ENCODE measurements around the gene SLC25A18.
"Not testable (repeated sequence)": the region's sequence is repeated elsewhere in the genome, so short reads cannot be mapped to it uniquely, and the experiment has no call there.

The SLC25A18 gene, protein sequence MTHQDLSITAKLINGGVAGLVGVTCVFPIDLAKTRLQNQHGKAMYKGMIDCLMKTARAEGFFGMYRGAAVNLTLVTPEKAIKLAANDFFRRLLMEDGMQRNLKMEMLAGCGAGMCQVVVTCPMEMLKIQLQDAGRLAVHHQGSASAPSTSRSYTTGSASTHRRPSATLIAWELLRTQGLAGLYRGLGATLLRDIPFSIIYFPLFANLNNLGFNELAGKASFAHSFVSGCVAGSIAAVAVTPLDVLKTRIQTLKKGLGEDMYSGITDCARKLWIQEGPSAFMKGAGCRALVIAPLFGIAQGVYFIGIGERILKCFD

DNA sequence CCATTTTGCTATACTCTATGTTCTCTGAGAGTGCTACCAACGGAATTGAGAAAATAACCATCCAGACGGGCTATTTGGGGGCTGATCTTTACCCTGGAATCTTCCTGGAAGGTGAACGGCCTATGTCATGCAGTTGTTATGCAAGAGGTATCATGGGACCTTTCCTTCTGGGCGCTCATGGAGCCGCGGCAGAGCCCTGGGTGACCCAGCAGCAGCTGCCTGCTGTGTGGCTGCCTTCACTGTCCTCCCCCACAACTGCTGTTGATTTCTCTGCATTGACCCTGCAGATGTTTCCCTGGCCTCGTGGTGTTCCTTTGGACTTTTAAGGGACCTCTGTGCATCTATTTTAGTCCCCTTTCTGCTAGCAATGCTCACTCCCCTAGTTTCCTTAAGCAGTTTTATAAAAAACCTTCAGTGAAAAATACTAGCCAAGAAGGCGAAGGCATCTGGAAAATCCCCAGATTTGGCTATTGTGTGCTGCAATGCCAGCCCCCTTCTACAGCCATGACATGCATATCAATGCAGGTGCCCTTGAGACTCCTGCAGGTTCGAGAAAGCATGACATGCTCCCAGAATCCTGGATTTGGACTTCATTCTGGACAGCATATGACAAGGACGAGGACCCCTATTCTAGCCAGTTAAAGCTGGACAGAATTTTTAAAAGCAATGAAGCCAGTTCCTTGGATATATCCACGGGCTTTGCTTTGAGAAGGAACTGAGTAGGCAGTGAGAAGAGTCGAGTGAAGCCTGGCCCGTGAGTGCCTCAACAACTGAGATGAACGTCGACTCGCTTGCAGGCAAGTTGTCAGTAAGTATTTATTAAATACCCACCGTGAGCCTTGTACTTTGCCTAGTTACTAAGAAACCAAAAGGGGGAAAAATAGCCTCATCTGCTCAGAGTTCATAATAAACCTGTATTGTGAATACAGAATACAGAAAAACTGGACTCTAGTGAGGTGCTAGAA lies at the start of gene SLC25A18:
TSS of gene SLC25A18 (plus strand) at position 593 of the 965 bp plus-strand sequence. CDS start 16,447 bp downstream, outside the sequence.
- no peak for DNase-seq (ENCODE audit: low read depth in 2 of 2)

- DNase-seq (ENCODE audit: low read depth in 2 of 2), result no peak
These were observed 49.7 kb upstream of the SLC25A18 start for GRCh38 chr22:17513612-17514011.

- no peak for DNase-seq (ENCODE audit: low read depth in 2 of 2)
These were observed 49.2 kb upstream of the SLC25A18 start for GRCh38 chr22:17514084-17514483.

DNA sequence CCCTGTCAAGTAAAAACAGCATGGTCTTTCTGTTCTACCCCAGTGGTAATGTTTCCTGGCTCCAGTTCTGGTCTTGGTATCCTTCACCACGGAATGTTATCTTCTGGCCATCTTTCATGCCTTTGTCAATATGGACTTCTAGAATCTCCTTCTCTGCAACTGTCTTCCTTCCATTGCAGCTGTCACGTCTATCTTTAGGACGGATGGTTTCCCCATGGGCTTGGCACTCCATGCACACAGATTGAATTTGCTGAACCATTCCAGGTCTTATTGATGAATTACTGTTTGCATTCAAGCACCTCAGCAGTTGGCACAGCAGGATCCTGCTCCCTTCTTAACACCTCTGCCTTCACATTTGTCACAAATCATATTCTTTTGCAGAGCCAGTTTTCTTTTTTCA lies 44.9 kb upstream of the SLC25A18 start:
- DNase-seq (ENCODE audit: low read depth in 2 of 2), result no peak

DNA sequence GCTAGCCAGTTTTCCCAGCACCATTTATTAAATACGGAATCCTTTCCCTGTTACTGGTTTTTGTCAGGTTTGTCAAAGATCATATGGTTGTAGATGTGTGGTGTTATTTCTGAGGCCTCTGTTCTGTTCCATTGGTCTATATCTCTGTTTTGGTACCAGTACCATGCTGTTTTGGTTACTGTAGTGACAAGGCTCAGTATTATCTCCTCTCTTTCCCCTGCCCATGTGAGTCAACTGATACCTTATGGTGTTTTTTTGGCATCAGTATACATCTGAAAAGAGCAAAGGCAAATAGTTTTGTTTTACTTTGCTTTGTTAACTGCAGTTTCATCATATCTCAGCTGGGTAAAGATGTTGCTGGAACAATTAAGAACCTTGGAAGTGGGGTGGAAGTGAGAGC lies 41.3 kb upstream of the SLC25A18 start:
- DNase-seq (ENCODE audit: low read depth in 2 of 2), result not testable (repeated sequence)

GRCh38 chr22:17523925-17524324 lies 39.4 kb upstream of the SLC25A18 start:
- DNase-seq (ENCODE audit: low read depth in 2 of 2), result no peak

DNA sequence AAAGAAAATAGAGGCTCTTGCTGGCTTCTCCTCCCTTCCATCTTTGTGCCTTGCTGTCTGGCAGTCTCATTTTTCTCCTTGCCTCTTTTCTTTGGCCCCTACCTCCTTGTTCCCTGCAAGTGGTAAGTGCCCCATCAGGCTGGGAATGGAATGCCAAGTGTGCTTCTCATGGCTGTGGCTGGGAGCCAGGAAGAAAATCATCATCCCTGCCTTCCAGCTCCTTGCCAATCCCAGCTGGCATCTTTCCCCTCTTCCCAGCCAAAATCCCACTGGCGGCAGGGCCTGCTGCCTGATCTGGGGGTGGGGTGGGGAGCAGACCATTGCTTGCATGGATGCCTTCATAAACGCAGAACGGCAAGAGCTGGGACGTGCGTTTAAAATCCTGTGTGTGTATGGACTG lies 27.0 kb upstream of the SLC25A18 start:
- no peak for DNase-seq (ENCODE audit: low read depth in 2 of 2)

DNA sequence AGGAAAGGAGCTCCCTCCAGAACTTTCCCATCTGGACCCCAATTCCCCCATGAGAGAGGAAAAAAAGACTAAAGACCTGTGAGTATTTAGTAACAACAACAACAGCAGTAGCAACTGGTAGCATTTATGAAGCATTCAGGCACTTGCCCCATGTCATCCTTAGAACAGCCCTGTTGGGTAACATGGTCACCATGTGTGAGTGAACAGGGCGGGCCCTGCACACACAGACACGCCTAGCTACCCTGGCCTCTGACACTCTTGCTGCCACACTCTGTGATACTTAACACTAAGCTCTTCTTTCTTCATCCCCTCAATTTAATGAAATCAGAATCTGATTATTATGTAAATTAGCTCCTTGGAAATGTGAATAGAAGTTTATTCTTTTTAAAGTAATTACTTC lies 26.1 kb upstream of the SLC25A18 start:
- no peak for DNase-seq (ENCODE audit: low read depth in 2 of 2)

DNA sequence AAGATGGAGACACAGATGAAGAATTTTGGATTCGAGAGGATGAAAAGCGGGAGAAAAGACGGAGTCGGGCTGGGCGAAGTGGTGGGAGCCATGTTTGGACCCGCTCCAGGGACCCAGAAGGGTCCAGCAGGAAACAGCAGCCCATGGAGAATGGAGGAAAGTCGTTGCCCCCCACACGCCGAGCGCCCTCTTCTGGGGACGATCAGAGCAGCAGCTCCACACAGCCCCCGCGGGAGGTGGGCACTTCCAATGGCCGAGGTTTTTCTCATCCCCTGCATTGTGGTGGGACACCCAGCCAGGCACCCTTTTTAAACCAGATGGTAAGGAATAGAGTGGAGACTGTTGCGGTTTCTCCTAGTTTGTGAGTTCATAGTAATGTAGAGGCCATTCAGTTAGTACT lies 22.8 kb upstream of the SLC25A18 start:
- no peak for DNase-seq (ENCODE audit: low read depth in 2 of 2)

DNA sequence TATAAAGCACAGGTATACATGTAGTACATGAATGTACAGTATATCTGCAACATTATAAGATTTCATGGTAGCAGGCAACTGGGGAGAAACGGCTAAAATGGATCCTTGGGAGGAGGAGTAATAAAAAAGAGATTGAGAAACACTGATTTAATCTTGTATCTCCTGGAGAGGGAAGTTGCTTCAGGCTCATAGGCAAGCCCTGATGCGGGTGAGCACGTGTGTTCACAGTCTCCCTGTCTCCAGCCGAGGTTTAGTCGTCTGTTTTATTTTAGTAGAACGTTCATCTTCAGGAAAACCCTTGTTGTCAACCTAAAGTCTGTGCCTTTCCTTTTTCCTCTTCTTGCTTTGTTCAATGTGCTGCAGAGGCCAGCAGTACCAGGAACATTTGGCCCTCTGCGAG lies 21.8 kb upstream of the SLC25A18 start:
- DNase-seq (ENCODE audit: low read depth in 2 of 2), result no peak

GRCh38 chr22:17542452-17542851 lies 20.8 kb upstream of the SLC25A18 start:
- DNase-seq (ENCODE audit: low read depth in 2 of 2), result no peak

DNA sequence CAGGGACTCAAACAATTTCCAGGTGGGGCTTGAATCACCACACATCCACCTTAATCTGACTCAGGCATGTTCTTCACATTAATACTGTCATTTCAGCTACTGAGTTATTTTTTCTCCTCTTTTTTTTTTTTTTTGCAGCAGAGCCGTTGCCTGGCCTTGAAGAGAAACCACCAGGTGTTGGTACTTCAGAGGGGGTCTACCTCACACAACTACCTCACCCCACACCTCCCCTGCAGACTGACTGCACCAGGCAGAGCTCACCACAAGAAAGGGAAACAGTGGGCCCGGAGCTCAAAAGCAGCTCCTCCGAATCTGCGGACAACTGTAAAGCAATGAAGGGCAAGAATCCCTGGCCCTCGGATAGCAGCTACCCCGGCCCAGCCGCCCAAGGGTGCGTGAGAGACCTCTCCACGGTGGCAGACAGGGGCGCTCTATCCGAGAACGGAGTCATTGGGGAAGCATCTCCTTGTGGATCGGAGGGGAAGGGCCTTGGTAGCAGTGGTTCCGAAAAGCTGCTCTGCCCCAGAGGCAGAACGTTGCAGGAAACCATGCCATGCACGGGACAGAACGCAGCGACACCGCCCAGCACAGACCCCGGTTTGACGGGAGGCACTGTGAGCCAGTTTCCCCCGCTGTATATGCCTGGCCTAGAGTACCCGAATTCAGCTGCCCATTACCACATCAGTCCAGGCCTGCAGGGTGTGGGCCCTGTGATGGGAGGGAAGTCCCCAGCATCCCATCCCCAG lies 15.1 kb upstream of the SLC25A18 start:
- no peak for DNase-seq (ENCODE audit: low read depth in 2 of 2)

DNA sequence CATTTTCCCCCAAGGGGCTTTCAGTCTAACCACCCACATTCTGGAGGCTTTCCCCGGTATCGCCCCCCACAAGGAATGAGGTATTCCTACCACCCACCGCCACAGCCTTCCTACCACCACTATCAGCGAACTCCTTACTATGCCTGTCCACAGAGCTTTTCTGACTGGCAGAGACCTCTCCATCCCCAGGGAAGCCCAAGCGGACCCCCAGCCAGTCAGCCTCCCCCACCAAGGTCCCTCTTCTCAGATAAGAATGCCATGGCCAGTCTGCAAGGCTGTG lies 14.6 kb upstream of the SLC25A18 start:
- DNase-seq (ENCODE audit: low read depth in 2 of 2), result no peak

DNA sequence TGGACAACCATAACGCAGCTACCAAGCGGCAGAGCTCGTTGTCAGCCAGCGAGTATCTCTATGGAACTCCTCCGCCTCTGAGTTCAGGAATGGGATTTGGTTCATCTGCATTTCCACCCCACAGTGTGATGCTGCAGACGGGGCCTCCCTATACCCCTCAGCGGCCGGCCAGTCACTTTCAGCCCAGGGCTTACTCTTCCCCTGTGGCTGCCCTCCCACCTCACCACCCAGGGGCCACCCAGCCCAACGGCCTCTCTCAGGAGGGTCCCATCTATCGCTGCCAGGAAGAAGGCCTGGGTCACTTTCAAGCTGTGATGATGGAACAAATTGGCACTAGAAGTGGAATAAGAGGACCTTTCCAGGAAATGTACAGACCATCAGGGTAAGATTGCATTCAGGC lies 14.1 kb upstream of the SLC25A18 start:
- DNase-seq (ENCODE audit: low read depth in 2 of 2), result no peak

DNA sequence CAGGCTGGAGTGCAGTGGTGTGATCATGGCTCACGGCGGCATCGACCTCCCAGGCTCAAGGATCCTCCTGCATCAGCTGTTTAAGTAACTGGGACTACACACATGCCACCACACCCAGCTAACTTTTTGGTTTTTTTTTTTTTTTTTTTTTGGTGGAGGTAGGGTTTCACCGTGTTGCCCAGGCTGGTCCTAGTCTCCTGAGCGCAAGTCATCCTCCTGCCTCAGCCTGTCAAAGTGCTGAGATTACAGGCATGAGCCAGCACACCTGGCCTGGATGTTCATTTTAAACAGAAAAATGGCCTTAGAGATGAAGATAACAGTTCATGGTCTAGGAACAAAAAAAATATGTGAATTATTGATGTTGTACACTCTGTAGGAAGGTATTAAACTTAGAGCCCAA lies 13.6 kb upstream of the SLC25A18 start:
- no peak for DNase-seq (ENCODE audit: low read depth in 2 of 2)

- DNase-seq (ENCODE audit: low read depth in 2 of 2), result no peak
These were observed 10.6 kb upstream of the SLC25A18 start for GRCh38 chr22:17552737-17553136.

DNA sequence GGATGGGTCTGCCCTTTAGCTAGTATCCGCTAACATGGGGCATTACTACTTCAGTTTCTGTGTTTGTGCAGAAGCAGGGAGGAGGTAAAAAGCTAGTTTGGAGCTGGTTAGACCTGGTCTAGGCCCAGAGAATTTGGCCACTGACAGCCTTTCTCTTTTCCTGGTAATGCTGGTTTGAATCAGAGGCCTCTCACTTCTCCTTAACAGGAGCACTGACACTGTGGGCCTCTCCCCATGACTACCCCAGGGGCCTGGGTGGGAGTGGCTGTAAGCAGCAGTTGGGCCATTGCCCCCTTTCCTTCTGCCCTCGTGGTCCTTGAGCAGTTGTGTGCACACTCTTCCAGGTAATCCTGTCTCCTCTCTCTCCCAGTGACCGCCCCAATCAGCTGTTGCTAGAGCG lies 8.5 kb upstream of the SLC25A18 start:
- DNase-seq (ENCODE audit: low read depth in 2 of 2), result no peak

GRCh38 chr22:17559188-17559587 lies 4.1 kb upstream of the SLC25A18 start:
- DNase-seq (ENCODE audit: low read depth in 2 of 2), result no peak

GRCh38 chr22:17563936-17564391 lies 666 bp downstream of the SLC25A18 start:
- DNase-seq (ENCODE audit: low read depth in 2 of 2), result no peak

DNA sequence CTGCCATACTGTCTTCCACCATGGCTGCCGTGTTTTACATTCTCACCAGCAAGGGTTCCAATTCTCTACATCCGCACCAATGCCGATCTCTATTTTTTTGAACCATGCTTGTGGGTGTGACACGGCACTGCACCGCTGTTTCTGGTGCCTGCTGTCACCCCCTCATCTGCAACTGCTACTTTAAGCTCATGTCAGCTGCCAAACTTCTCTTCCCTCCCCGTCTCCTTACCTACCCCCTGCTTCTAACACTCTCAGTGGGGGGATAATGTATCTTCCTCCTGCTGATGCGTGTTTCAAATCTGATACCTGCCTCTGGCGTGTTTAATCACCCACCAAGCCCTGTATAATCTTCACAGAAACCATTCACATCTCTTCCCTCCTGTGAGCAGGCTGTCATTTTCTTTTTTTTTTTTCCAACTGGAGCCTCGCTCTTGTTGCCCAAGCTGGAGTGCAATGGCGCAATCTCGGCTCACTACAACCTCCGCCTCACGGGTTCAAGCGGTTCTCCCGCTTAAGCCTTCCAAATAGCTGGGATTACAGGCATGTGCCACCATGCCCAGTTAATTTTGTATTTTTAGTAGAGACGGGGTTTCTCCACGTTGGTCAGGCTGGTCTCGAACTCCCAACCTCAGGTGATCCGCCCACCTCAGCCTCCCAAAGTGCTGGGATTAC lies 2.9 kb downstream of the SLC25A18 start:
- not testable (repeated sequence) for DNase-seq (ENCODE audit: low read depth in 2 of 2)

DNA sequence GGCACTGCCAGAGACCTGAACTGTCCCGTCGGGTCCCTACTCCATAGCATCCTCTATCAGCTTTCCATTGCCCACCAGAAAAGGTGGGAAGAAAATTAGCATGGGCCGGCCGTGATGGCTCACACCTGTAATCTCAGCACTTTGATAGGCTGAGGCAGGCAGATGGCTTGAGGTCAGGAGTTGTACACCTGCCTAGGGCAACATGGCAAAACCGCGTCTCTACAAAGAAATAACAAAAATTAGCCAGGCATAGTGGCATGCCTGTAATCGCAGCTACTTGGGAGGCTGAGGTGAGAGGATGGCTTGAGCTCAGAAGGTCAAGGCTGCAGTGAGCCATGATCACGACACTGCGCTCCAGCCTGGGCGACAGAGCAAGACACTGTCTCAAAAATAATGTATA lies 3.5 kb downstream of the SLC25A18 start:
- no peak for DNase-seq (ENCODE audit: low read depth in 2 of 2)
